HG03196 (cell line): ENCODE results near the gene ITGA8.
"Not testable (repeated sequence)": the region's sequence is repeated elsewhere in the genome, so short reads cannot be mapped to it uniquely, and the experiment has no call there.

ENCODE experiments used
- ATAC-seq: cut with Tn5 transposase; IDR thresholded peaks from one replicate; pipeline ENCODE4 v1.9.1; 2021; ENCODE audit not compliant: unreplicated experiment

The ITGA8 gene

DNA sequence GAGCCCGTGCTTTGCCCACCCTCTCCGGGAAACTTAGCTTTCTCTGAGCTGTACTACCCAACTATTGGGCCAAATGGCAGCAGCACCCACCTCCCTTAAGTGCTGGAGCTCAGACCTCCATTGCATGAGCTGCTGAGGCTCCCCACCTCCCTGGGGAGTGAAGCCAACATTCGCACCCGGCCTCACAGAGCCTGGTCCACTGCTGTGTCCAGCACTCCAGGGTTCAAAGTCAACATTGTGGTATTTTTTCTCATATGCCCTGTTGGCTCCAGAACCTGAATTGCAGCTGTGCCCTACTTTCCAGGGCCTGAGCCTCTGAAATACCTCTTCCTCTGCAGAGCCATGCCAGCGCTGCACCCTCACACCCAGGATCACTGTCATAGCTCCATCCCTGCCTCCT lies 29.7 kb downstream of the ITGA8 start:
- no peak for ATAC-seq

DNA sequence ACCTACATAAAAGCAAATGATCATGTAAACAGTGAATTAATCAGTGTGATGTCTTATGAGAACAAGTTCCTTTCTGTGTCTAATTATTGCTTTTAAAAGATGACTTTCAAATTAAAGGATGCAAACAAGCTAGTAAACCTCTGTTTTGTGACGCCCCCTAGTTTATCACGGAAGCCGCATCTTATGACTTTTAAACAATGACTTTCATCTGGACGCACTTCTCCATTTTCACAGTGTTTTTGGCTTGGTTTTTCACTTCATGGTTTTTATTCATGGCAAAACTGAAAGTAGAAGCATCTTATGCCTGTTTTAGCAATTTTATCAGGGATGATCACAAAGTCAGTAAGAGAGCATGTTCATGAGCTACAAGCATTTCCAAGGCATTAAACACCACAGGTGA lies 35.0 kb downstream of the ITGA8 start:
- no peak for ATAC-seq

DNA sequence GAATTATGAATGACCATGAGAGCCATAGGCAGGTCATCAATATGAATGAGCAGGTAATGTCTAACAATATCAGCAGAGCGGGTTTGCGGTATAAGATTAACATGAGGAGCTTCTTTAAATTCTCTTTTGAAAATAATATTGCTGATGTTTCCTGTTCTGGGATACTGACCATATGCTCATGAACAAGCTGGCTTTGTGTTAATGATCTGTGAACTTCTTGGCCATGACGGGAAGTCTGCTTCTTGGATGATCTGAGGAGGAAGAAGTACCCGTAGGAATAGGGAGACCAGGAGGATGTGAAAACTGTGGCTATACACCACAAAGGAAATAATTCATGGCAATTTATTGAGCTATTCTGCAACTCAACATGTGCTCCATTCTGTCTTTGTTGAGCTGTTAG lies 38.6 kb downstream of the ITGA8 start:
- ATAC-seq, result no peak

DNA sequence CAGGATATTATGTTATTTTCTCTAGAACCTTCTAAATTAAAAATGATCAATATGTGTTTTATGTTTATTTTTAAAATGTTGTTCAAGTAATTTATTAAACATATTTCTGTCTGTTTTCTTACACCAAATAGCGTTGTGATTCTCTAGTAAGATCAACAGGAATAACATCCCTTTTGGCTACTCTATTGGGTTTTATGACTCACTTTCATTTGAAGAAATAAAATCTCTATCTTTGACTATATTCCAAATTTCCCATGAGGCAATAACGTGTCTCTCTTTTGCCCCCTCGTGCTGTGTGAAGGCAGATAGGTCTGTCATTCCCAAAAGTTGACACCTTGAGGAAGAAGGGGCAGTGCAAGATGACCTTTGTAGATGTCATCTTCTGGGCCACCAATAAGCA lies 40.9 kb downstream of the ITGA8 start:
- ATAC-seq, result no peak

DNA sequence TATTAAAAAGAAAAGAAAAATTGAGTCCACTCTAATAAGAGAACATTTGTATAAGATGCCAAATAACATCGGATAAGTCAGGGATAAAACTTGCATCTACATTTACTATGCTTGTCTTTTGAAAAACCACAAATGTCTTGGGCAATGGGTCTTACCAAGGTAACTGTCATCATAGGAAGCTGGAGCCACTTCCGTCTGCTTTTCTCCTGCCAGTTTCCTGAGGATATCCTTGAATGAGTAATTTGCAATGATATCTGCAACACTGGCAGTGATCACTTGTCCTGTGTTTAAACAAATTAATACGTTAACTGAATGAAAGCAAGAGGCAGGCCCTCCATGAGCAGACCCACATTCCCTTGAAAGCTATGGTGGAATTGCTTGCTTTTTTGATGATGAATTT lies 47.3 kb downstream of the ITGA8 start:
- no peak for ATAC-seq

DNA sequence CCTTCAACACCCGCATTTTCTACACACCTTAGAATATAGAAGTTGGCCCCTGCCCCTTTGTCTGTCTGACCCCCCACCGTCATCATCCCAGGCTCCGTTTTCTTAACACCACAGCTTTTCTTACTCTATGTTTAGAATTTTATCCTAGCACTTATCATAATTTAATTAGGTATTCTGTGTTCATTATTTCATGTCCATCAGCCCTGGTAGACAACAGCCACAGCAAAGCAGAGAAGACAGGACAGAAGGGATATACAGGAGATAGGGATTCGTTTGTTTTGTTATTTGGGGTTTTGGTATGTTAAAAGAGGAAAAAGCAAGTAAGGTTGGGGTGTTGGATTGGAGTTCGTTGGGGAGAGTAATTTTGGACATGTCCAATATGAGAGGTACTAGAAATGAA lies 48.8 kb downstream of the ITGA8 start:
- no peak for ATAC-seq

DNA sequence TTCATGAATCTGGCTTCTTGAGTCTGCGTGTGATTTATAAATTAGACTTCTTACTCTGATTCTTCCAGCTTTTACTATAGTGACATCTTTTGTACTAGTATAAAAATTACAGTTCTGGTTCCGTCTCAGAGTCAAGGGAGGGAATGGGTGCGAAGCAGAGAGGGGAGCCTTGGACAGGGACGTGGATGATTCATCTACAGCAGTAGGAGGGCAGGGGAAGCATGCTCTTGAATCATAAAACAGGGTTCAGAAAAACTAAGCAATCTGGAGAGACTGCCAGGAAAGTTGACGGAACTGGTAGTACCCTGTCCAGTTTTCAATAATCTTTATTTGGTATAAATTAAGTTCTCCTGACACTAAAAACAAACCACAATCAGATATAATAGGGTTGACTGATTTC lies 58.1 kb downstream of the ITGA8 start:
- no peak for ATAC-seq

DNA sequence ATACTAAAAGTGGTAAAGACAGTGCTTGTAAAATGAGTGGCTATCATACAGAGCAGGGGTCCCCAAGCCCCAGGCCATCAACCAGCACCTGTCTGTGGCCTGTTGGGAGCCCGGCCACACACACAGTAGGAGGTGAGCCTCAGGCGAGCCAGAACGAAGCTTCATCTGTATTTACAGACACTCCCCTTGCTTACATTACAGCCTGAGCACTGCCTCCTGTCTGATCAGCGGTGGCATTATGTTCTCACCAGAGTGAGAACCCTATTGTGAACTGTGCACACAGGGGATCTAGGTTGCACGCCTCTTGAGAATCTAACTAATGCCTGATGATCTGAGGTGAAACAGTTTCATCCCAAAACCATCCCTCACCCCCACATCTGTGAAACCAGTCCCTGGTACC lies 58.7 kb downstream of the ITGA8 start:
- ATAC-seq, result no peak

DNA sequence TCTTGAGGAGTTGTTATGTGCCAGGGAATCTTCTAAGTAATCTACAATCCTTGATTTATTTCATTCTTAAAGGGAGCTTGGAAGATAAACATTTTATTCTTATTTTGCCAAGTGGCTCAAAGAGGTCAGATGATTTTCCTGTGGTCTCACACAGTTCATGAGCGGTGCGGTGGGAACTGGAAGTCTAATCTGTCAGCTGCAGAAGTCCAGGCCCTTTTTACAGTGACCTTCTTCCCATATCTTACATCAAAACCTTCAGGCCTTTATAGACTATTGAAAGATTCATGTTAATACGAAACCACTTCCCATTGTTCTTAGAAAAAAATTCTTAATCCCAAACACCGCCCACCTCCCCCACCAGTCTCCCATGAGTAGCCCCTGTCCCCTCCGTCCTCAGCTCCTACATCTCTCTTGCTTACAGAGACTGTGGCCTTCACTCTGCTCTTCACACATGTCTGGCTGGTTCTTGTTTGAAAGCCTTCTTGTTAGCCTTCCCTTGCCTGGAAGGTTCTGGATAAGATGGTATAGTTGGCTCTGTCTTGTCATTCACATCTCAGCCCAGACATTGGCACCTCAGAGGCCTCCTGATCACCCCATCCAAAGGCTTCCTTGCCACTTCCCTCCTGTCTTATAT lies 61.5 kb downstream of the ITGA8 start:
- ATAC-seq, result no peak

DNA sequence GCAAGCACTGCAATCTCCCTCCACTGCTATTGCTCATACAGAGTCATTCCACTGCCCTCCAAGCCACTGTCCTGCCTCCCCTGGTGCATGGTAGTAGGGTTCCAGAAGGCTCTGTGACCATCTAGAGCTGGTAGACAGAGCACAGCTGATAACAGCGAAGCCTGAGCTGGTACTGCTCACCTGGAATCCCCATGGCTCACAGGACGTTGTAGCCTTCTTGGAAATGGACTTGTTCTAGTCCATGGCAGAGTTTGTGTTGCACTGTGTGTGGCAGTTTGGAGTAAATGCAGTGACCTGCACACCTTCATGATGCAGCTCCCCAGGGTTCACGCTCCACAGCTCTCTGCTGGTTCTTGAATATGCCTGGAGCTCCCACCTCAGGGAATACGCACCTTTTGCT lies 67.0 kb downstream of the ITGA8 start:
- ATAC-seq, result no peak

DNA sequence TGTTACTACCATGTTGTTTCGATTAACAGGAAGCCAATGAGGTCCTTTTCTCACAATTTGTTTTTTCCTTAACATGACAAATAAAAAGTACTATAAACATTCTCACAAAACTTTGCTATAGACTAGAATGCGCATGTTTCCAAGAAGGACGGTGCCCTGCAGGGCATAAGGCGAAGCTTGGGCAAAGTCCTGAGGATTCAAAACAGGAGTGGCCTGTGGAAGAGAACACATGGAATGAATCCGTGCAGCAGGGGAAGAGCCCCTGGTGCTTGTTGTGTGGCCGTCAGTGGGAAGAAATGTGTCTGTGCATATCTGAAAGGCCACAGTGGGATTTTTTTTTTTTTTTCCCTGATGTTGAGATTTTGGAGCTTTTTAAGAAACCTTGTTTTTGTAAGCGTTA lies 67.6 kb downstream of the ITGA8 start:
- no peak for ATAC-seq

DNA sequence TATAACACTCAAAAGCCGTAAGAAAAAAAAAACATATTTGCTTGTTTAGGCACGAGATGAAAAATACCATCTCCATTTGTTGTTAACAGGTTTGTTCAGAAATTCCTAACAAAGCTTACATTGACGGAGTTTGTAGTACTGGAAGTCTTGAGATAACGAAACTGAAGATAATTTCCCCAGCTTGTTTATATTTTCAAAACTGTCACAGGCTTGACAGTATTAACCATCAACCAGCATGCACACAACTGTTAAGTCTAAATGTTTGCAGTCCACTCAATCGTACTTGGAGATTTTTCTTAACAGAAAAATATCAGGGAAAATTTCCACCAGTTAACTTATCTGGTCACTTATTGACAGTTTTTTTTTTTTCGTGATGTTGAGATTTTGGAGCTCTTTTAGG lies 68.5 kb downstream of the ITGA8 start:
- no peak for ATAC-seq

DNA sequence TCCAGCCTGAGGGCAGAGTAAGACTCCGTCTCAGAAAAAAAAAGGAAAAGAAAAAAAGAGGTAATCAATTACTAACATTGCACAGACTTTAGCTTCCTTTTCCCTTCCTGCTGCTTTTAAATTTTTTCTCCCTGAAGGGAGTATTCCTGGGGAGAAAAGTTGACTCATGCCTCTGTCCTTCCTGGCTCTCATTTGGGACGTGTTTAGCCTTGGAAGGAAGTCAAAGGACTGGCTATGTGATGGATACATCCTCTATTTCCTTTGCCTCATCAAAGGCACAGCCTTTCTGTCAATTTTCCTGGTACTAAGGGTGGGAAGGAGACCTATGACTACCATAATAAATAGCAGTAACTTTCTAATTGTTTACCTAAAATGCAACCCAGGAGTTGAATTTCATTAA lies 77.6 kb downstream of the ITGA8 start:
- ATAC-seq, result no peak

DNA sequence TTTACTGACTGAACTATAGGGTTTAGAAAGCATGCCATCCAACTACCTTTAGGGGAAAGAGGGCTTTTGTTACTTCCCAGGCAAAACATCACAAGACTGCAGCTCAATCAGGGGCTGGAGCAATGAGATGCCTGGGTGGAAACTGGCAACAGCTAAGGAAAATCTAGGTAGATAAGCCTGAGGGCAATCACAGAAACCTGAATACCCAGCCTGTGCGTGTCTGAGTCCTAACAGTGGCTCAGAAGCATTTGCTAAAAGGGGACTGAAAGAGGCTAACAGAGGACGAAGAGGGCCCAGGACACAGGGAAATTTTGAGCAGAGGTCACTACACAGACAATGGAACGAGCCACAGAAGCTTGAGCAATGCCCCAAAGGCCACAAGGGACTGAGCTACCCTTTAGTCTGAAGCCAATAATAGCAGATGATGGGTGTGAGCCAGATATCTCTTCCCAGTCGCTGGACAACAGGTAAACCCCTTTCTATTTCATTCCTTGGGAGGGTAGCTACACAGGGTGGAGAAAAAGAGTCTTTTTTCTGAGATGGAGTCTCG lies 79.1 kb downstream of the ITGA8 start:
- no peak for ATAC-seq

DNA sequence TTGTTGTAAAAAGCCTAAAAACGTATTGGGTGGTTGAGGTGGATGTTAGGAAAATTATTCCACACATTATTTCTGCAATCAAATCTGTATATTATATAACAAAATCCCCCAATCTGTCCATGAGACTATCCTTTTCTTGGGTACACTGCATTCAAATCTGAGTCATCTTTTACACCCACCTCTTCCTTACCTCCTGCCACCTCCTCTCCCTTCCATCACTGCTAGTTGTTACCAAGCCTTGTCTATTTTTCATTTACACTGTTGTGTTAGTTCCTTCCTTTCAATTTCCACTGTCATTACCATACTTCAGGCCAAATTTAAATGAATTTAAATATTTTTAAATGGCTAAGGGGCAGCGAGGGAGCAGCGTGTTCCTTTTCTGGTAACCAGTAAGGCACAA lies 83.3 kb downstream of the ITGA8 start:
- no peak for ATAC-seq

DNA sequence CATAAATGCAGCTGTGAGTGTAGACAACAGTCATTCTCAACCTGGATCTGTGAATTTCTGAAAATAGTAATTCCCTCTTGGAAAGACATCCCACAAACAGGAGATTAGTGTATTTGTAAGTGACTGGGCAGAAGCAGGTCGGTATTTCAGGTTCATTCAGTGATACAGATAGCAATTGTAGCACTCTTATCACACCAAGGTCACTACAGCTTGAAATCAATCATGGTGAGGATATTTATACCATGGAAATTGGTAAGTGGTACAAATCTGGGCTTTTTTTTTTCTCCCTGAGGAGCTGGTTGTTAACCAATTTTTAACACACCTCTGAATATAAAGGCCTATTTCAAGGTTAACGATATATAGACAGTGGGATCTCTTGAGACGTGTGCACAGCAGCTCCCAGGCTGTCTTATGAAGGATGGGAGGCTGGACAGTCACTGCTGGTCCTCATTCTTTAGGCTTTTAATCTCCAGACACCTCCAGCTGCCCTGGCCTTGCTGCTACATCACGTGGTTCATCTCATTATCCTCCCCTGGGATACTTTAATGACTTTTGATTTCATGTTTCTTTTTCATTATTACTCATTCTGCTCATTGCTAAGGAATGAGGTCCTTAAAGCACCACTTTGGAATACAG lies 87.1 kb downstream of the ITGA8 start:
- no peak for ATAC-seq

DNA sequence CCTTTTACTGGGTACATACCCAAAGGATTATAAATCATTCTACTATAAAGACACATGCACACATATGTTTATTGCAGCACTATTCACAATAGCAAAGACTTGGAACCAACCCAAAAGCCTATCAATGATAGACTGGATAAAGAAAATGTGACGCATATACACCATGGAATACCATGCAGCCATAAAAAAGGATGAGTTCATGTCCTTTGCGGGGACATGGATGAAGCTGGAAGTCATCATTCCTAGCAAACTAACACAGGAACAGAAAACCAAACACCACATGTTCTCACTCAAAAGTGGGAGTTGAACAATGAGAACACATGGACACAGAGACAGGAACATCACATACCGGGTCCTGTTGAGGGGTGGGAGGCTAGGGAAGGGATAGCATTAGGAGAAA lies 88.5 kb downstream of the ITGA8 start:
- ATAC-seq, result not testable (repeated sequence)

DNA sequence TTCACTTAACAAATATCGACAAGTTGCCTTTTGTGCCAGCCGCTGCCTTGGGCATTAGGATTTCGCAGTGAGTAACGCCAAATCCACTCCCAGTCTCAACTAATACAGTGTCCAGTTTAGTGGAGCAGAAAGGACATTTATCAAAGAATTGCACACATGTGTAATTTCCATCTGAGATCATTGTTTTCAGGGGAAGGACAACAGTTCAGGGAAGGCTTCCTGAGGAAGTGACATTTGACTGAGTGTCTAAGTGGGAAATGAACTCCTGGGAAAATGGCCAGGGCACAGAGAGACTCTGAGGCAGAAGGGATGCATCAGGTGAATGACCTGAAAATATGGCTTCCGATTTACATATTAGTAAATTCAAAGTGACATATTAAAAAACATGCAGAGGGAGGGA lies 89.4 kb downstream of the ITGA8 start:
- ATAC-seq, result no peak

DNA sequence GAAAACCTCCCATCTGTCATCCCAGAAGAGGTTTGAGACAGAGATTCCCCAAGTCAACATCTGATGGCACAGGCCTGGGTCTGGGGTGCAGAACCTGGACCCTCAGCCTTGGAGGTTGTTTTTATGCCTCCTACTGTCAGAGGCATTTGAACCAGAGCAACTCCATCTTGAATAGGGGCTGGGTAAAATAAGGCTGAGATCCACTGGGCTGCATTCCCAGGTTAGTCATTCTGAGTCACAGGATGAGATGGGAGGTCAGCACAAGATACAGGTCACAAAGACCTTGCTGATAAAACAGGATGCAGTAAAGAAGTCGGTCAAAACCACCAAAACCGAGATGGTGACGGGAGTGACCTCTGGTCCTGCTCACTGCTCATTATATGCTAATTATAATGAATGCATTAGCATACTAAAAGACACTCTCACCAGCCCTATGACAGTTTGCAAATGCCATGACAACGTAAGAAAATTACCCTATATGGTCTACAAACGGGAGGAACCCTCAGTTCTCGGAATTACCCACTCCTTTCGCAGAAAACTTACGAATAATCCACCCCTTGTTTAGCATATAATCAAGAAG lies 92.0 kb downstream of the ITGA8 start:
- no peak for ATAC-seq

DNA sequence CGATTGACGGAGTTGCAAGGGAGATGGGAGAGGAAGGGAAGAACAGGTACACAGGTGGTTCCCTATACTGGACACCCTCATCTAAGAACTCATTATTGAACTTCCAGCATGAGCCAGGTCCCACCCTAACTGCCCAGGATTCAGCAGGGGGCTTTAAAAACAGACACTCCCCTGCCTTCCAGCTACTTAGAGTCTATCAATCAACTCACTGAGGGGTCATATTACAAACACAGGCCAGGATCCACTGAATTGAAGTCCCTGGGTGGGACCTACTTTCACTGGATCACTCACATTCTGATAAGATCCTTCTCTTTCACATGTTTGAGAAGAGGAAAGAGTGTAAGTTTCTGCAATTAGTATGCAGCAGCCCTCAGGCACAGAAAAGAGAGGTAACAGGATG lies 92.8 kb downstream of the ITGA8 start:
- ATAC-seq, result no peak

DNA sequence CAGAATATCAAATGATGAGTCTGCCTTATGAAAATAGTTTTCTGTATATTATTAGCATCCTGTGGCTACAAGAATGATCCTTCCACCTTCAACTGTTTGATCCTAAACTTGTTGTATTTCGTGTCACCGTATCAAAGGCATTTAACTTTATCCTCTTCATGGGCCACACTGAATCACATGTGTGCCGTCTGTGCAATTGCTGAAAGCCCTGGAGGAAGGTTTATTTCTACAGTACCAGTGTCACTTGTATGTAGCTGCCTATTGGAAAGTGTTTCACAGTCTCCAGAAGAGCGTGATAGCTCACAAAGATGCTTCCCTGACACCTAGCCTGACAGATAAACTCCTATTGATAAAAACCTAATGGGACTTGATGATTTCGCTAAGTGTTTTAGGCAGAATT lies 94.5 kb downstream of the ITGA8 start:
- no peak for ATAC-seq

DNA sequence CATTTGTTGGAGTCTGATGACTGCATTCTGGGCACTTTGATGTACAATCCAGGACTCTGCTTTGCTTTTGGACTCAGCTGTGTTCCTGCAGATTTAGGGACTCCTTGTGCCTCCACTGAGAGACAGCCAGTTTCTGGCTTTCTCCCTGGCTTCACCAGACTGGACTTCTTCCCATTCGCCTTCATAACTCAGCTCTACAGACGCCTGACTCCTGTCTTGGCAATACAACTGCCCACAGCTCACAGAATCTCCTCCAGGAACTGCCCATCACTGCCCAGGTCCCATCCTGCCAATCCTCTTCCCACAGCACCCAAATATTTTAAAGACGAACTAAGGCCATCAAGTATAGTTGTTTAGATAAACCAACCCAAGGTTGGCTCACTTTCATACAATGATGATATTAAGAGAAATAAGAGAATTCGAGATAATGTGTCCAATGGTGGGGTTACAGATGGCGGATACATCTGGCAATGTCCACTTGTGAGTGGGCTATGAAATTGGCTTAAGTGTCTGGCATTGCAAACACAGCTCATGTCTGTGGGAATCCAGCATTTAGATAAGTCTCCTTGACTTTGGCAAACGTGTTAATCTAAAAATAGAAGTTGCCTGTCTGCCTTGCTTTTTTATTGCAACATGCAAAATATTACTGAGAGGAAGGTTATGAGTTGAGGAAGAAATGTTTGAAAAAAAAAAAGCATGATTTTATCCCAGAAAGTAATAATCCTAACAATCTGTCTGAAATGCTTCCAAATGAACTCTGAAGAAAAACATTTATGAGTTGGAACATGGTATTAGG lies 95.1 kb downstream of the ITGA8 start:
- no peak for ATAC-seq
